Effector CD8-positive, alpha-beta T cell (primary cell): Measurements from ENCODE around the gene TMEM170A.
"Not testable (repeated sequence)": the region's sequence is repeated elsewhere in the genome, so short reads cannot be mapped to it uniquely, and the experiment has no call there.

Experiments used
- DNase-seq: peaks from one replicate; lab custom pipeline; 2025; lab: John Stamatoyannopoulos, UW
- total RNA-seq, 4 experiments: gene quantifications; one replicate each; lab custom pipeline; 2026; lab: John Stamatoyannopoulos, UW

Gene TMEM170A
- total RNA-seq = 48.7 to 50.5 (median 49.5) reads per million in 4 experiments

- peak; percentile 98 for DNase-seq
Observed at GRCh38 chr16:75464122-75464918, at the start of gene TMEM170A. TMEM170A (minus strand) TSS chr16:75464689; CDS start chr16:75464600, 89 bp downstream.

DNA sequence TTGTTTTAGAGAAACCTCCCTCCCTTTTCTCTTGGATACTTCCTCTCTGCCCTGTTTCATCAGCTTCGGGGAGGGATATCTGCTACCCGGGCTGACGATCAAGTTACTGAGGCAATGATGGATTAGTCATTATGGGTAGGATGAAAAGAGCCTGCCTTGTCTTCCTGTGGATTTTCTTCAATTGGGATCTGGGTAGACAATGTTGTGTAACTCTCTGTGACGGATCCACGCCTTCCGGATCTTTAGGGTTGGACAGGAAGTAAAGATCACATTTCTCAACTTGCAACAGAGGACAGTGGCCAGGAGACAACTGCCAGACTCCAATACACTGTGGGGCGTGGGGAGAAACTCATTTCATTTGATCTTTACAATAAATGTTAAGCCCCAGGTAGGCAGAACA, 42.1 kb upstream of the TMEM170A start:
- no peak for DNase-seq

- no peak for DNase-seq
Observed at GRCh38 chr16:75506107-75506506, 41.6 kb upstream of the TMEM170A start.

GRCh38 chr16:75503801-75504200, 39.3 kb upstream of the TMEM170A start:
- no peak for DNase-seq

GRCh38 chr16:75502916-75503605, 38.6 kb upstream of the TMEM170A start:
- DNase-seq = no peak

- DNase-seq = not testable (repeated sequence)
Observed at GRCh38 chr16:75501820-75502219, 37.3 kb upstream of the TMEM170A start.

GRCh38 chr16:75501359-75501758, 36.9 kb upstream of the TMEM170A start:
- DNase-seq = no peak

DNA sequence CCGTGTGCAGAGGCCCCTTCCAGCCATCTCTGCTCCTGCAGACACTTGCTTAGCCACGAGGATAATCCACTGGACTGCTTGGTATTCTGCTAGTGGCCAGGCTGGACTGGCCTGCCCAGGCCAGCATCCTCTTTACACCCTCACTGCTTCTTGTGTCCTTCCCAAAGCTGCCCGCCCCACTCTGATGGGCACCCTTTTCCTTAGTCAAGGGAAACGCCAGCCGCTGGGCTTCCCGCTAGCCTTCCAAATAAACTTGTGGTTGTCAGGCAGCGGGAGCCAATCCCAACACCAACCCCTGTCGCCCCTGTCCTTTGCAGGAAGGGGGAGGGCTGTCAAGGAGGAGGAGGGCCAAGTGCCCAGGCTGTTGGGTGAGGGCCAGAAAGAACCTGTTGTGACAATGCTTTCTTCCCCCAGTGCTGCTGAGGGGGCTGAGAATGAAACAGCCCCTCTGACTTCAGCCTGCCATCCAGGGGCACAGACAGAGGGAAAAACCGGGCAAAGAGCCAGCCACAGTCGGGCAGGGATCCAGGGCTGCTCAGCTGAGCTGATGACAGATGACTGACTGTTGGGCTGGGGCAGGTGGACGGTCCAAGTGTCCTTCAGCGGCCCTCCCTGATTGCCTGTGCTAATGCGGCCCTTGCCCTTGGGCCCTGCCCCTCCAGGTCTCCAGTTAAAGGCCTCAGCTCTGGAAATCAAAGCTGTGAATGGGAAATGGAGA, 34.3 kb upstream of the TMEM170A start:
- not testable (repeated sequence) for DNase-seq

DNA sequence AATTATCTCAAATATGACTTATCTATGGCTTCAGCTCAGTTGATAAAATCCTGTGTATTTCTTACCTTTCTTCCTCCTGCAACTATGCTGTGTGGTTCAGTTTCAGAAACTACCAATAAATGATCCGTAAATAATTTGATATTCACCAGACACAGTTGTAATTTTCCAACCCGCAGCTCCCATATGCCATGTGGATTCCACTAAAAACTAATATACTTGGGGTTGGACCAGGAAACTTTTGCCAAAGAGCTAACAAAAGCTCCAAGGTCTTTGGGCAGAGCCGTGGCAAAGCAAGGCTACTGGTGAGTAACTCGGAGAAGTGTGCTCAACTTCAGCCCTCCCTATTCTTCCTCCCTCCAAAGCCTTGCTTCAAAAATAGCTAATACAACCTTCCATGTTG, 33.1 kb upstream of the TMEM170A start:
- no peak for DNase-seq

GRCh38 chr16:75495076-75495674, 30.7 kb upstream of the TMEM170A start, which contains the start of gene CHST6:
CHST6 (minus strand) TSS chr16:75495441; CDS start chr16:75479828, 15,613 bp downstream.
- DNase-seq = no peak

DNA sequence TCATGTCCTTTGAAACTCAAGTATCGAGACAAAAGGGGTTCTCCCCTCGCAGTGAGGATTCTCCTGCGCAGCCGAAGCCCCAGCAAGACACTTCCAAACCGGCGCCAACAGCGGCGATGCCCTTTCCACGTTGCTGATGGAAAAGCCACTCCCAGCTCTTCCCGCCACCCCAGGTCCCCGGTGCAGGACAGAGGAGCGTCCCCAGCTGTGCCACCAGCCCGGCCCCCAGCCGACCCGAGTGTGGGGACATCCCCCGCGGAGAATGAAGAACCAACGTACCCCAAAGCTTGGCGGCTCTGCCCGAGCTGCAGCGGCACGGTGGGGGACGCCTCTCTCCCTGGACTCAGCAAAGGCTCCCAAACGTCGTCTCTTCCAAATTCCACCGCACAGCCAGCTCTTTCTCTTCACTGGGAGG, 30.2 kb upstream of the TMEM170A start:
- DNase-seq = no peak

- DNase-seq = no peak
Observed at GRCh38 chr16:75494184-75494583, 29.7 kb upstream of the TMEM170A start.

GRCh38 chr16:75491876-75492275, 27.4 kb upstream of the TMEM170A start:
- no peak for DNase-seq

GRCh38 chr16:75488322-75488721, 23.8 kb upstream of the TMEM170A start:
- no peak for DNase-seq

- DNase-seq = no peak
Observed at GRCh38 chr16:75486676-75487313, 22.3 kb upstream of the TMEM170A start.

GRCh38 chr16:75486014-75486675, 21.7 kb upstream of the TMEM170A start:
- no peak for DNase-seq

DNA sequence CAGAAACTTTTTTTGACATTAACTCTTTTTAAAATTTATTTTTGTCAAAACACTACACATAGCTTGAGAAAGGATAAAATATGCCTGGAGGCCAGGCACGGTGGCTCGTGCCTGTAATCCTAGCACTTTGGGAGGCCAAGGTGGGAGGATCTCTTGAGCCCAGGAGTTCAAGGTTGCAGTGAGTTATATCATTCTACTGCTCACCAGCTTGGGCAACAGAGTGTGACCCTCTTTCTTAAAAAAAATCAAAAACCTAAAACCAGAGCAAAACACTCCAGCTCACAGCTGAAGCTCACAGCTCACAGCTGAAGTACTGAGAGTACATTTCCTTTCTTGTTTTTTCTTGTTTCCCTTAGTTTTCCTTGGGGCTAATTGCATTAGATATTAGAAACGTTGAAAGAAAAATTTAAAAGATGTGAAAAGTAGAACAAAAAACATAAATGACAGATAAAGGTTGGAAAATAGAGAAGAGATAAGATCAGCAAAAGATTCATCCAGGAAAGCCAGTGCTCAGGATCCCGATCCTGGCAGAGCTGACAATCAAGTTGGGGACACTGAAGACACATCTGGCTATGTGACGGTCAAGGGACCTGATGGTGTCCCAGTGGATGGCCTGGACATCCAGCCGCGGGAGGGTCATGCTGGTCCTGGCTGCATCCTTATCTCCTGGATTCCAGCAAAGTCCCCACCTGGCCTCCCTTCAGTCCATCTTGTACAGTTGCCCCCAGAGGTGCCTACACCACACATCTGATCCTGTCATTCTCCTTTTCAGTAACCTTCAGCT, 20.9 kb upstream of the TMEM170A start:
- DNase-seq = no peak

DNA sequence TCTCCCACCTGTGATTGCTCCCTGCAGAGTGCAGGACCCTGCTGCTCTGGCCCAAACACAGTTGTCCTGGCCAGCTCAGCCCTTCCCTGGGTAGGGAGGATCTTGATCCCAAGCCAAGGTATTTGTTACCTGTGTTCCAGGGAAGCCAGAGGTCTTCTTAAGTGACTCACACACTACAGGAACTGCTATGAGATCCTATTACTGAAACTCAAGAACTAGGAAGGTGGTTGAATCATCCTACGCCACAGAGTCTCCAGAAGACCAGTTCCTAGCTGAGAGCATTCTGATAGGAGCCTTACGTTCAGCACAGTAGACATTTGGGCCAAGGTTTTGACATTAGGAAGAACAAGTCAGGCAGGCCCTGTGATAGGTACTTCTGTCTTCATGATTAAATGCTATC, 18.7 kb upstream of the TMEM170A start:
- DNase-seq = no peak

- DNase-seq = no peak
Observed at GRCh38 chr16:75482434-75483205, 18.1 kb upstream of the TMEM170A start.
